HG03457 (cell line): ENCODE measurements around the gene FOXP1.

Experiments used
- ATAC-seq: cut with Tn5 transposase; IDR thresholded peaks from one replicate; pipeline ENCODE4 v1.9.1; 2021; ENCODE audit warnings: moderate number of reproducible peaks; ENCODE audit not compliant: unreplicated experiment

Gene FOXP1

DNA sequence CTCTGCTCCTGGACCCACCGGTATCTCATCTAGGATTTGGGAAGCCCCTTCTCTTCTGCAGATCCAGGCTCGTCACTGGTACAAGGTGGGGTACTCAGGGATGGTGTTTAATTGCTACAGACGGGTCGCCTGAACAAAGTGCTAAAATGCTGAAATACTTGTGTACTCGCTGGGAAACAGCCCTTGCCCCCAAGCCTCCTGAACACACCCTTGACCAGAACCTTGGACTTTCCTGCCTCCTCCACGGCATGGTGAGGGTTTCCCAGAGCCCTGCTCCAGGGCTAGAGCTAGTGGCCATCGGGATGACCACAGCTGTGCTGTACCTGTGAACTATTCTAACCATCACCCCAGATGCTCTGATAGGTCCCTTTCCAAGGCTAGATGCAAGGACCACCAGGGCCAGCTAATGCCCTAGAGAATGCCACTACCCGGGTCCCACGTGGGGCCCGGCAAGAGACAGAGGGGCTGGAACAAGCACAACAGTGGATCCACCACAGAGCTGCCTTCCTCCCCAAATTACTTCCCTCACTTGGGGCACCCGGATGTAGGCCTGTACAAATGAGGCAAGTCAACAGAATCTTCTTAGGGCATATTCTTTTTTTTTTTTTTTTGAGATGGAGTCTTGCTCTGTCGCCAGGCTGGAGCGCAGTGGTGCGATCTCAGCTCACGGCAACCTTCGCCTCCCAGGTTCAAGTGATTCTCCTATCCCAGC lies 267.3 kb downstream of the FOXP1 start:
- no peak for ATAC-seq

- no peak for ATAC-seq
These were observed 268.1 kb downstream of the FOXP1 start for GRCh38 chr3:71315431-71315830.

DNA sequence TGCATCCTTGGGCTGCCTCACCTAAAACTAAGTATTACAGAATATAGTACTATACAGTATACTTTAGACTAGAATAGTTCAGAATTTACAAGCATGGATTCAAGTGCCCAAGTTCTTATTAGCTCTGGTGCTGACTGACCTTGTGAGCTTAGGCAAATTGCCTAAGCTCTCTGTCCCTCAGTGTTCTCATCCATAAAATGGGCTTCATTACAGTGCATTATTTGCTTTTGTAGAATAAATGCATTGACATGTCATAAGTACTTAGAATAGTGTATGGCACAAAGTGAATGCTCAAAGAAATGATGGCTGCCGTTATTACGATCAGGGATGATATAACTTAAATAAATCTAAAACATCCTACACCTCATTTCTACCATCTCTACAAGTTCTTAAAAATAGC lies 269.7 kb downstream of the FOXP1 start:
- no peak for ATAC-seq

DNA sequence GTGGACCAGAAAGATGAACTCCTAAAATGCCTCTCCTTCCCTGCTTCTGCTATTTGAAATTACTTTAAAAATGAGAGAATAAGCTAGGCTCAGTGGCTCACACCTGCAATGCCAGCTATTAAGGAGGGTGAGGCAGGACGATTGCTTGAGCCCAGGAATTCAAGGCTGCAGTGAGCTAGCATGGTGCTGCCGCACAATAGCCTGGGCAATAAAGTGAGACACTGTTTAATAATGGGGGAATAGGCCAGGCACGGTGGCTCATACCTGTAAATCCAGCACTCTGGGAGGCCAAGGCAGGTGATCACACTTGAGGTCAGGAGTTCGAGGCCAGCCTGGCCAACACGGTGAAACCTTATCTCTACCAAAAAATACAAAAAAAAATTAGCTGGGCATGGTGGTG lies 271.1 kb downstream of the FOXP1 start:
- ATAC-seq, result no peak

GRCh38 chr3:71311661-71312046 lies 271.9 kb downstream of the FOXP1 start:
- ATAC-seq, result no peak

GRCh38 chr3:71310980-71311660 lies 272.4 kb downstream of the FOXP1 start:
- ATAC-seq, result no peak

GRCh38 chr3:71310359-71310979 lies 273.1 kb downstream of the FOXP1 start:
- ATAC-seq, result no peak

GRCh38 chr3:71309886-71310285 lies 273.6 kb downstream of the FOXP1 start:
- ATAC-seq, result no peak

DNA sequence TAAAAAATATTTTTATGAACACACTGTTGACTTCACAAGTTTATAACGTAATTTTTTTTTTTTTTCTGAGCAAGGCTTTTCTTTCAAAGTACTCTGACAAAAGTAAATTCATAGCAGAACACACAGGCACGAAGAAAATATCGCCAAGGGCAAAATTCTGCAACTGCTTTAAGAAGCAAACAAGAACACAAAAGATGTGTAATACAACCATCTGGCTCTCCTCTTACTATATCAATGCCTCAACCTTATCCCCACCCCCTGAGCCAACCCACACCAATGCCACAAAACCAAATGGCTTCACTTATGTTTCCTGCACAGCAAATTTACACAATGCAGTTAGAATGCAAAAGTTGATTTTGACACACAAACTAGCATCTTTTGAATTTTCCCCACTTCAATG lies 274.2 kb downstream of the FOXP1 start:
- ATAC-seq, result no peak

GRCh38 chr3:71308836-71309235 lies 274.7 kb downstream of the FOXP1 start:
- no peak for ATAC-seq

DNA sequence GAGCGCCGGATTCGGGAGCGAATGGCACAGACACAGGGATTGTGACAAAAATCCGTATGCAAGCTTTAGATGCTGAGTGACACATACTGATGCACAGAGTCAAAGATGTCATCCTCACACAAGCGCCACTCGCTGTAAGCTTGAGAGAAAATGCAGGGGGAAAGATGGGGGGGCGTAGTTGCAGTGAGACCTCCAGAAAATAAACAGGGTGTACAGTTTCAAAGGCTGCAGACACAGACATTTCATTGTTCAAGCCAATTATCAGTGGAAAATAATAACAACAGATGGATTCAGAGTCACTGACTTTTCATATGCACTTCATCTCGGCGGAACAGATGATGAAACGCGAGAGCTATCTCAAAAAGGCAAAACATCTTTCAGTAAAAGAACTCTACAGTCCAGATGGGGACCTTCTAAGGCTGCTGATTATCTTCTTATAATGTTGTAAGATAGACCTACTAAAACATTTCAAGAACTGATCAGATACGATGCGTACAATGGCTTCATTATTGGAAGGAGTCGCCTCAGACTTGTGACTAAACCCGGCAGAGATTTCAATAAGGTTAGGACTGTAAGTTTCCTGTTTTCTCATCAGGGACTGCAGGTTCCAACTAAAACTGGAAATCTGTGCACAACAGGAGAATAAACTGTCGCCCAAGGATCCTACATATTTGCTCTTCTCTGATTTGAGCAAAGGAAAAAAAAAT lies 275.4 kb downstream of the FOXP1 start:
- no peak for ATAC-seq

DNA sequence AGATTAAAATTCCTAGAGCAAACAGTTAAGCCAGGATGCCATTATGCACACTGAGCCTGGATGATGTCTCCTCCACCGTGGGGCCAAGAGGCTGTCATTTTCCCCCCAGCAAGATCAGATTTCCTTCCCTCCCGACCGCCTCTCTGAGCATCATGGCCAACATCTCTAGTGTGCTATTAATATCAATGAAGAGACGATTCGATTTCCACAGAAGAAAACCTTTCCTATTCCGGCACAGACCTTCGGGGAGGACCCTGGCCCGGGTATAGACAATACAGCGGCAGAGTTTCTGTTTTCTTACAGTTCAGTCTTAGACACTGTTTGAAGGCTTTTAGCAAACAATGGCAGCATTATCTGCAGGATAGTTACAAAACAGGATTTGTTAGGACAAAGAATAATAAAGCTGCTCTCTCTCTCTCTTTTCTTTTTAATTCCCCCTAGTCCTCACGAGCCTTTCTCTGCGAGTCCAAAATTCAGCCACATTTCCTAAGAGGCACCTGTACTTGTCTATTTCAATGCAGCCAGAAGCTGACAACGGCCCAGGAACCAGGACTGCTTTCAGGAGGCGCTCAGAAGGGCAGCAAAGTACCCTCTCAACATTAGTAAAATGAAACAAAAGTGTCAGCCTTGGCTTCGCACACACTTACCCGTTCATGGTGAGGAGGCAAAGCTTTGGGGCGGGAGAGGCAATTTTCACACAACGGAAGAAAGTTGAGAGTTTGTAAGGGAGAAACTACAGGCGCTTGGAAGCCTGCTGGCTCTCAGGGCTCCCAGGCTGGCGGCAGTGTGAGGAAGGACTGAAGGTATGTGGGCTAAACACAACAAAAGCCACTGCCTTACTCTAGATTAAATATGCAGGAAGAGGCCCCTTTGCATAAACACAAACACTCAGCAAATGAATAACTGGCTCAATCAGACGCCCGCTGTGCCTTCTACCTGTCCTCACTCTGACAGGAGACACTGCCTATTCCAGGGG lies 278.0 kb downstream of the FOXP1 start:
- ATAC-seq, result no peak

DNA sequence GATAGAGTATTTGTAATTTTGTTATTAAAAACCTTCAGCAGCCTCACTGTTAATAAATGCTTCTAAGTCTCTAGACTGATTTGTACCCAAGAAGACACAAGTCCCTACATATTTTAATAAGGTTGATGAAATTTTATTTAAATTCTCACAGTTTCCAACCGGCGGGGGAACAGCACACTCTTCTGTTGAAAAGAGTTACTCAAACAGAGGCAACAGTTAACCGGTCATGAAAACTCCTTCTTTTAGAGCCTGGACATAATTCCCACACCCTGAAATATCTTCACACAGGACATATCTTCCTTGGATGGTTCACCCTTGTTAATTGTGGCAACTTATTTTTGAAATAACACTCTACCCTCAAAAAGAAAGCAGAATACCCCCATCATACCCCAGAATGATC lies 278.8 kb downstream of the FOXP1 start:
- no peak for ATAC-seq

- ATAC-seq, result no peak
These were observed 279.3 kb downstream of the FOXP1 start for GRCh38 chr3:71304247-71304646.

- no peak for ATAC-seq
These were observed 279.8 kb downstream of the FOXP1 start for GRCh38 chr3:71303627-71304200.

- ATAC-seq, result no peak
These were observed 280.9 kb downstream of the FOXP1 start for GRCh38 chr3:71302604-71303003.

DNA sequence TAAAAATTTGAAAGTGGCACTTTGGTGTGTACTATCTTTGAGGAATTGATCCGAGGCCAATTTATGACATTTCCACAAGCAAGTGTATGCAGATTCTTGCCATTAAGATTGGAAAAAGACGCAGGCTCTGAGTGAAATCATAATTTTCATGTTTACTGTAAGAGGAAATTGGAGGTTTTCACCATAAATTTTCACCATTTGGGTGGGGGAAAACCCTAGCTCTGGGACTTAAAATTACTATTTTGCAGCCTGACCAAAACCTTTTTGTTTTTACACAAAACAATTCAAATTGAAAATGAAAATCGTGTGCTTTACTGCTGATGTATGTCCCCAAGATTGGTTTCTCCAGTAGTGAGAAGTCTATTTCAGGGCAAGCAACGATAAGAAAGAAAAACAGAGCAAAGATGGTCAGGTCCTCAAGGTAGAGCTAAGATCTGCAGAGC lies 282.6 kb downstream of the FOXP1 start:
- ATAC-seq, result no peak

DNA sequence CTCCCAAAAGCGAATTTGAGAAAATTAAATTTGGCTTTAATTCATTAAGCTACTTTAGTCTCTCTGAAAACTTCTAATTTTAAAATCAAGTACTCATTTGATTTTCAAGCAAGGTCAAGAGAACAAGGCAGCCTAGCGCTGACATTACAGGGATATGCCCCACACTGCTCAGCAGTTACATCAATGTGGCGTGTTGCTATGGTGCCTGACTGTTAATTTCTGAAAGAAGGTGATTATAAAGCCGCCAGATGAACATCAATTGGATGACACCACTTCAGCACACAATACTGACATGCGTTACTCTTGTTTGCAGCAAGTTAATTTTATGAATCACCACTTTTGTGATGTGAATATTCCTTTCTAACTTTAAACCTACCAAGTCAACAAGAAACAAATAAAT lies 284.4 kb downstream of the FOXP1 start:
- ATAC-seq, result no peak

DNA sequence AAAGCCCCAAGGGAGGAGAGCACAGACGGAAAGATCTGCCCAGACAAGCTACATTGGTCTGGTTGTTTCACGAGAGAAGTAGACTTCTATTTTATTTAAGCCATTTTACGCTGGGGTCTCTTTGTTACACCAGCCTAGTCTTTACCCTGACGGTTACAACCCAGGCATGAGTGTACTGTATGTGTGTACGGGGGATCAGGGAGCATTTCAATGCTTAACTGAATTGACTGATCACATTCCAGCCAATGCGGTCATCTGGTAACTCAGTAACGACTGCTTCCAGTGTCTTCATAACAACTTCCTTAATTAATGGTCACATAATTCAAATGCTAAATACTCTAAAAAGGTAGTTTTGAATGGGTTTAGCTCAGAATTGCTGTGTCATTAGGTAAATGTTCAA lies 288.6 kb downstream of the FOXP1 start:
- no peak for ATAC-seq

DNA sequence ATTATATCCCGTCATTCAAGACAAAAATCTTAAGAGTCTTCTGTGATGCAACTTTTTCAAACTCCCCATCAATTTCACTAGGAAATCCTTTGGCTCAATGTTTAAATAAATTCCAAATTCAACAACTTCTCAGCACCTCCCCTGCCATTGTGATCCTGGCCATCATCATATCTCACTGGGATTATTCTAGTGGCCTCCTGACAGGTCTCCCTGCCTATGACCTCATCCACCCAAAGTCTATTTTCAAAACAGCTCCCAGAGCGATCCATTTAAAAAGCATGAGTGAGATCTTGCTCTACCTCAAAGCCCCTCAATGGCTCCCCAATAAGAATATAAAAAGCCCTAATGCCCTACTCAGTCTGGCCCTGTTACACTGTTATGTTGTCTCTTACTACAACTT lies 293.2 kb downstream of the FOXP1 start:
- no peak for ATAC-seq
